ENCODE measurements around the gene PRKD1.

DNA sequence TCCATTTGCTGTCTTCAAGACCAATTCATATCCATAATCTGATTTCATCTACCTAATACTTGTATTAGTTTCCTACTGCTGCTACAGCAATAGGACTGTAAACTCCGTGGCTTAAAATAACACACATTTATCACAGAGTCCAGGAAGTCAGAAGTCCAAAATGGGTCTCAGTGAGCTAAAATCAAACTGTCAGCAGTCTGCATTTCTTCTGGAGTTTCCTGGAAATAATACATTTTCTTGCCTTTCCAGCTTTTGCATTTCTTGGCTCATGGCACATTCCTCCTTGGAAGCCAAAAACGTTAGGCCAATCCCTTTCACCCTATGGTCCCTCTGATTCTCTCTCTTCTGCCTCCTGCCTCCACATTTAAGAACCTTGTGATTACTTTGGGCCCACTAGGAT lies 239.8 kb downstream of the PRKD1 start:
- TF ChIP-seq, protein P1, sequence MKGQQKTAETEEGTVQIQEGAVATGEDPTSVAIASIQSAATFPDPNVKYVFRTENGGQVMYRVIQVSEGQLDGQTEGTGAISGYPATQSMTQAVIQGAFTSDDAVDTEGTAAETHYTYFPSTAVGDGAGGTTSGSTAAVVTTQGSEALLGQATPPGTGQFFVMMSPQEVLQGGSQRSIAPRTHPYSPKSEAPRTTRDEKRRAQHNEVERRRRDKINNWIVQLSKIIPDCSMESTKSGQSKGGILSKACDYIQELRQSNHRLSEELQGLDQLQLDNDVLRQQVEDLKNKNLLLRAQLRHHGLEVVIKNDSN (IDR thresholded peaks at IDR 0.05) = no peak
- TF ChIP-seq EP300 (IDR thresholded peaks at IDR 0.05; ENCODE audit: borderline replicate concordance) (no peak), RAD21 (IDR thresholded peaks at IDR 0.05; ENCODE audit: low read depth) (no peak), CEBPB (IDR thresholded peaks at IDR 0.05) (no peak)
- TF ChIP-seq, protein P2, sequence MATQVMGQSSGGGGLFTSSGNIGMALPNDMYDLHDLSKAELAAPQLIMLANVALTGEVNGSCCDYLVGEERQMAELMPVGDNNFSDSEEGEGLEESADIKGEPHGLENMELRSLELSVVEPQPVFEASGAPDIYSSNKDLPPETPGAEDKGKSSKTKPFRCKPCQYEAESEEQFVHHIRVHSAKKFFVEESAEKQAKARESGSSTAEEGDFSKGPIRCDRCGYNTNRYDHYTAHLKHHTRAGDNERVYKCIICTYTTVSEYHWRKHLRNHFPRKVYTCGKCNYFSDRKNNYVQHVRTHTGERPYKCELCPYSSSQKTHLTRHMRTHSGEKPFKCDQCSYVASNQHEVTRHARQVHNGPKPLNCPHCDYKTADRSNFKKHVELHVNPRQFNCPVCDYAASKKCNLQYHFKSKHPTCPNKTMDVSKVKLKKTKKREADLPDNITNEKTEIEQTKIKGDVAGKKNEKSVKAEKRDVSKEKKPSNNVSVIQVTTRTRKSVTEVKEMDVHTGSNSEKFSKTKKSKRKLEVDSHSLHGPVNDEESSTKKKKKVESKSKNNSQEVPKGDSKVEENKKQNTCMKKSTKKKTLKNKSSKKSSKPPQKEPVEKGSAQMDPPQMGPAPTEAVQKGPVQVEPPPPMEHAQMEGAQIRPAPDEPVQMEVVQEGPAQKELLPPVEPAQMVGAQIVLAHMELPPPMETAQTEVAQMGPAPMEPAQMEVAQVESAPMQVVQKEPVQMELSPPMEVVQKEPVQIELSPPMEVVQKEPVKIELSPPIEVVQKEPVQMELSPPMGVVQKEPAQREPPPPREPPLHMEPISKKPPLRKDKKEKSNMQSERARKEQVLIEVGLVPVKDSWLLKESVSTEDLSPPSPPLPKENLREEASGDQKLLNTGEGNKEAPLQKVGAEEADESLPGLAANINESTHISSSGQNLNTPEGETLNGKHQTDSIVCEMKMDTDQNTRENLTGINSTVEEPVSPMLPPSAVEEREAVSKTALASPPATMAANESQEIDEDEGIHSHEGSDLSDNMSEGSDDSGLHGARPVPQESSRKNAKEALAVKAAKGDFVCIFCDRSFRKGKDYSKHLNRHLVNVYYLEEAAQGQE (IDR thresholded peaks at IDR 0.05; ENCODE audit: low read depth) = no peak
- TF ChIP-seq, protein P3, sequence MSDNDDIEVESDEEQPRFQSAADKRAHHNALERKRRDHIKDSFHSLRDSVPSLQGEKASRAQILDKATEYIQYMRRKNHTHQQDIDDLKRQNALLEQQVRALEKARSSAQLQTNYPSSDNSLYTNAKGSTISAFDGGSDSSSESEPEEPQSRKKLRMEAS (IDR thresholded peaks at IDR 0.05) = no peak

All from Ishikawa (cell line).